ENCODE results near the gene LHX4.

The LHX4 gene

DNA sequence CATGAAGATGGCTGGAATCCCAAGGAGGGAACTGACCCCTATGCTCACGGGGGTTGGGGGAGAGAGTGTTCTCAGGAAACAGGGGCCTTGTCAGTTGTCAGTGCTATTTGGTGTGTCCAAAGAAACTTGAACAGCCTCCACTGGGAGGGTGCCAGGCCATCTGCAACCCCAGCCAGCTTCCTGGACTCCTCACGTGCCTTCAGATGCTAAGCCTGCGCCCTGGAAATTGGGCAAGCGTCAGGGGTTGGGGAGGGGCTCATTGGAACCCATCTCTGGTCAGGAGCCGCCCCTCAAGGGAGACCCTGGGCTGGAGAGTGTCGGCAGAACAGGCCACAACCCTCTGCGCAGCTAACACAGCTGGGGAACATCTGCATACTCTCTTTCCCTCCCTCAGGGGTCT lies 13.1 kb upstream of the LHX4 start:
- no peaks in the 10 kb centered on the region for H3K36me3 ChIP-seq
- TF ChIP-seq, protein P1, sequence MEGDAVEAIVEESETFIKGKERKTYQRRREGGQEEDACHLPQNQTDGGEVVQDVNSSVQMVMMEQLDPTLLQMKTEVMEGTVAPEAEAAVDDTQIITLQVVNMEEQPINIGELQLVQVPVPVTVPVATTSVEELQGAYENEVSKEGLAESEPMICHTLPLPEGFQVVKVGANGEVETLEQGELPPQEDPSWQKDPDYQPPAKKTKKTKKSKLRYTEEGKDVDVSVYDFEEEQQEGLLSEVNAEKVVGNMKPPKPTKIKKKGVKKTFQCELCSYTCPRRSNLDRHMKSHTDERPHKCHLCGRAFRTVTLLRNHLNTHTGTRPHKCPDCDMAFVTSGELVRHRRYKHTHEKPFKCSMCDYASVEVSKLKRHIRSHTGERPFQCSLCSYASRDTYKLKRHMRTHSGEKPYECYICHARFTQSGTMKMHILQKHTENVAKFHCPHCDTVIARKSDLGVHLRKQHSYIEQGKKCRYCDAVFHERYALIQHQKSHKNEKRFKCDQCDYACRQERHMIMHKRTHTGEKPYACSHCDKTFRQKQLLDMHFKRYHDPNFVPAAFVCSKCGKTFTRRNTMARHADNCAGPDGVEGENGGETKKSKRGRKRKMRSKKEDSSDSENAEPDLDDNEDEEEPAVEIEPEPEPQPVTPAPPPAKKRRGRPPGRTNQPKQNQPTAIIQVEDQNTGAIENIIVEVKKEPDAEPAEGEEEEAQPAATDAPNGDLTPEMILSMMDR (IDR thresholded peaks at IDR 0.05; ENCODE audit: low read depth, low read length) = no peak
- DNase-seq = no peak
- H3K27me3 ChIP-seq = no peaks in the 10 kb centered on the region
- H3K4me1 ChIP-seq = no peaks in the 10 kb centered on the region
- H3K9me3 ChIP-seq = no peaks in the 10 kb centered on the region
- H3K4me3 ChIP-seq (ENCODE audit: low read depth, low read length) = no peak overlapping the region

GRCh38 chr1:180218806-180219765 lies 11.0 kb upstream of the LHX4 start:
- TF ChIP-seq, protein P1 (IDR thresholded peaks at IDR 0.05; ENCODE audit: low read depth, low read length) = no peak
- no peaks in the 10 kb centered on the region for H3K36me3 ChIP-seq
- DNase-seq = no peak
- H3K9me3 ChIP-seq = no peaks in the 10 kb centered on the region
- H3K4me3 ChIP-seq (ENCODE audit: low read depth, low read length) = no peak overlapping the region
- peaks cover 5% of the 10 kb centered on the region; the same call in 1 of the 2 replicates for H3K27me3 ChIP-seq
- H3K4me1 ChIP-seq = no peaks in the 10 kb centered on the region

- H3K27me3 ChIP-seq = peaks cover 12% of the 10 kb centered on the region; the same call in 1 of the 2 replicates
Measured at GRCh38 chr1:180219776-180220175, 10.3 kb upstream of the LHX4 start.

GRCh38 chr1:180221462-180221861 lies 8.6 kb upstream of the LHX4 start:
- H3K9me3 ChIP-seq = no peaks in the 10 kb centered on the region; the same call in 1 of the 2 replicates
- no peak overlapping the region for H3K4me3 ChIP-seq (ENCODE audit: low read depth, low read length)
- TF ChIP-seq, protein P1 (IDR thresholded peaks at IDR 0.05; ENCODE audit: low read depth, low read length) = no peak
- H3K4me1 ChIP-seq = no peaks in the 10 kb centered on the region
- DNase-seq = no peak
- peaks cover 29% of the 10 kb centered on the region for H3K27me3 ChIP-seq
- H3K36me3 ChIP-seq = no peaks in the 10 kb centered on the region

More at GRCh38 chr1:180219776-180220175, 10.3 kb upstream of the LHX4 start:
- no peaks in the 10 kb centered on the region for H3K9me3 ChIP-seq
- H3K36me3 ChIP-seq = no peaks in the 10 kb centered on the region
- H3K4me3 ChIP-seq (ENCODE audit: low read depth, low read length) = no peak overlapping the region
- no peaks in the 10 kb centered on the region for H3K4me1 ChIP-seq
- TF ChIP-seq, protein P1 (IDR thresholded peaks at IDR 0.05; ENCODE audit: low read depth, low read length) = no peak
- DNase-seq = no peak

DNA sequence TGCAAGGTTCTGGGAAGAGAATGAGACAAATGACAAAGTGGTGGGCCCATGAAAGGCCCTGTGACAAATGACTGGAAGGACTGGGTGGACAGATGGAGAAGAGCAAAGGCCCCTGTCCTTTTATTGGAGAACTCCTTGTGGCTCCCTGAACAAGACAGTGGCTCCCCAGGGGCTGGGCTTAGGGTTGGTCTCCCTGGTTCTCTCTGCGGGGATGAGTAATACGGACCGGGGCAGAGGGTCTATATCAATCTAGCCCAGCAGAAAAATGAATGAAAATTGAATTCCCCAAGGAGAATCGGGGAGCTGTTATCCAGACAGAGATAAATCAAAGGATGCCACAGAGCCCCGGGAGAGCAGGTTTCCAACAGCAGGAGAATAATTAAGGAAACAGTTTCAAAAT lies 5.2 kb upstream of the LHX4 start:
- TF ChIP-seq, protein P1 (IDR thresholded peaks at IDR 0.05; ENCODE audit: low read depth, low read length) = no peak
- Histone ChIP-seq H3K9me3 (no peaks in the 10 kb centered on the region; the same call in 1 of the 2 replicates), H3K36me3 (no peaks in the 10 kb centered on the region), H3K4me3 (ENCODE audit: low read depth, low read length) (no peak overlapping the region), H3K27me3 (peaks cover 60% of the 10 kb centered on the region), H3K4me1 (no peaks in the 10 kb centered on the region)
- no peak for DNase-seq

DNA sequence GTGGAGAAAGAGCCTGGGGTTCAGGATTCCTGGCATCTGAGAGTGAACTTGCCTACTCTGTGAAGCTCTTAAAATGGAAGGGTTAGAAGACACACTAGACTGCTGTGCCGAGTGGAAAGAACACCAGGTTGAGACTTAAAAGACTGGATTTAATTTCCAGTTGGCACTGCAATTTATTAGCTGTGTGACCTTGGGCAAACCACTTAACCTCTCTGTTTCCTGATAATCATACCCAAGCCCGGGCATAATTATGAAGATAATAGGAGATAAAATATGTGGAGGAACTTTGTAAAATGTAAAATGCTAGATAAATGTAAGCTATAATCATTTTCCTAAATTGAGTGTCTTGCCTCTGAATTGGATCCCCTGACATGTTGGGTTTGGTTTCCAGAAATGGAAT lies 4.7 kb upstream of the LHX4 start:
- Histone ChIP-seq H3K27me3 (peaks cover 63% of the 10 kb centered on the region), H3K9me3 (no peaks in the 10 kb centered on the region; the same call in 1 of the 2 replicates)
- TF ChIP-seq, protein P1 (IDR thresholded peaks at IDR 0.05; ENCODE audit: low read depth, low read length) = no peak

More for the DNA sequence above, 4.7 kb upstream of the LHX4 start:
- Histone ChIP-seq H3K4me1 (no peaks in the 10 kb centered on the region), H3K4me3 (ENCODE audit: low read depth, low read length) (no peak overlapping the region), H3K36me3 (no peaks in the 10 kb centered on the region)
- DNase-seq = no peak

All from BE2C (cell line).